Liver (tissue), 9 donors: ENCODE measurements around the gene TUBB1. TPM values are rescaled to one million over a fixed set of nuclear protein-coding genes. Genes with fewer than 3 reads are reported as not detected.
A peak's percentile ranks its signal among the peaks of the same experiment; 100 is the strongest.

Experiments used
- DNase-seq: peaks from one replicate; pipeline ENCODE4 v3.0.0-alpha.2; 2017; ENCODE audit warnings: low spot score
- H3K27ac ChIP-seq, 2 donors: one replicate each; pipeline ENCODE4 v1.7.0; 2013; ENCODE audit warnings: inconsistent platforms in 2 of 2, low read length in 2 of 2, control low read depth in 1 of 2, low read depth in 1 of 2, mild to moderate bottlenecking in 1 of 2
- H3K27me3 ChIP-seq, 4 donors: one replicate each; pipeline versions ENCODE4 v1.6.1 to v1.7.0; 2013; ENCODE audit warnings: low read length in 3 of 4, inconsistent platforms in 1 of 4, mild to moderate bottlenecking in 1 of 4, moderate library complexity in 1 of 4; ENCODE audit not compliant: control insufficient read depth in 4 of 4, insufficient read depth in 4 of 4
- H3K36me3 ChIP-seq, 4 donors: one replicate each; pipeline versions ENCODE4 v1.6.1 to v1.7.0; 2013; ENCODE audit warnings: low read length in 3 of 4, mild to moderate bottlenecking in 3 of 4, low read depth in 1 of 4, moderate library complexity in 1 of 4; ENCODE audit not compliant: control insufficient read depth in 4 of 4, insufficient read depth in 3 of 4
- H3K4me1 ChIP-seq, 4 donors: one replicate each; pipeline versions ENCODE4 v1.6.1 to v1.7.0; 2013; ENCODE audit warnings: low read length in 3 of 4, mild to moderate bottlenecking in 3 of 4, moderate library complexity in 1 of 4; ENCODE audit not compliant: control insufficient read depth in 4 of 4, insufficient read depth in 4 of 4
- H3K4me3 ChIP-seq, 3 donors: one replicate each; pipeline versions ENCODE4 v1.6.1 to v1.7.0; 2013; ENCODE audit warnings: low read length in 3 of 3, control low read depth in 1 of 3, low read depth in 1 of 3, mild to moderate bottlenecking in 1 of 3
- H3K9ac ChIP-seq, 2 donors: one replicate each; pipeline ENCODE4 v1.7.0; 2013; ENCODE audit warnings: low read length in 2 of 2, mild to moderate bottlenecking in 2 of 2, moderate library complexity in 2 of 2, control low read depth in 1 of 2, low read depth in 1 of 2
- H3K9me3 ChIP-seq, 4 donors: one replicate each; pipeline versions ENCODE4 v1.6.1 to v1.7.0; 2013; ENCODE audit warnings: low read length in 3 of 4; ENCODE audit not compliant: control insufficient read depth in 4 of 4
- ATF3 ChIP-seq: IDR thresholded peaks from 2 replicates; pipeline ENCODE4 v1.6.1; 2016; ENCODE audit warnings: antibody characterized with exemption
- EGR1 ChIP-seq, 2 donors: IDR thresholded peaks; 2 replicates each; pipeline ENCODE4 v1.6.1; 2016 to 2018; ENCODE audit warnings: antibody characterized with exemption in 2 of 2, low read depth in 2 of 2
- FOXA1 ChIP-seq: IDR thresholded peaks from 2 replicates; pipeline ENCODE4 v1.6.1; 2016; ENCODE audit warnings: antibody characterized with exemption
- FOXA2 ChIP-seq: IDR thresholded peaks from 2 replicates; pipeline ENCODE4 v1.6.1; 2016; ENCODE audit warnings: antibody characterized with exemption
- GABPA ChIP-seq, 2 donors: IDR thresholded peaks in 1 of 2; conservative IDR thresholded peaks in 1 of 2; 2 replicates each; pipeline ENCODE4 v1.6.1; 2016; ENCODE audit warnings: antibody characterized with exemption in 2 of 2, mild to moderate bottlenecking in 1 of 2, moderate library complexity in 1 of 2
- HNF4A ChIP-seq, 2 donors: conservative IDR thresholded peaks; 2 replicates each; pipeline ENCODE4 v1.6.1; 2016; ENCODE audit warnings: antibody characterized with exemption in 2 of 2, mild to moderate bottlenecking in 2 of 2
- HNF4G ChIP-seq: IDR thresholded peaks from 2 replicates; pipeline ENCODE4 v1.6.1; 2016; ENCODE audit warnings: antibody characterized with exemption
- JUND ChIP-seq, 2 donors: IDR thresholded peaks; 2 replicates each; pipeline ENCODE4 v1.6.1; 2016; ENCODE audit warnings: antibody characterized with exemption in 2 of 2
- NR2F2 ChIP-seq: IDR thresholded peaks from 2 replicates; pipeline ENCODE4 v1.6.1; 2016; ENCODE audit warnings: antibody characterized with exemption
- RAD21 ChIP-seq, 2 donors: IDR thresholded peaks; 2 replicates each; pipeline ENCODE4 v1.6.1; 2016; ENCODE audit warnings: antibody characterized with exemption in 2 of 2, mild to moderate bottlenecking in 2 of 2
- REST ChIP-seq: IDR thresholded peaks from 2 replicates; pipeline ENCODE4 v1.6.1; 2016; ENCODE audit warnings: antibody characterized with exemption, mild to moderate bottlenecking
- RXRA ChIP-seq, 2 donors: IDR thresholded peaks; 2 replicates each; pipeline ENCODE4 v1.6.1; 2017 to 2018; ENCODE audit warnings: antibody characterized with exemption in 2 of 2, mild to moderate bottlenecking in 1 of 2
- SP1 ChIP-seq: IDR thresholded peaks from 2 replicates; pipeline ENCODE4 v1.6.1; 2018; ENCODE audit warnings: antibody characterized with exemption, mild to moderate bottlenecking
- TAF1 ChIP-seq: conservative IDR thresholded peaks from 2 replicates; pipeline ENCODE4 v1.6.1; 2016; ENCODE audit warnings: antibody characterized with exemption, mild to moderate bottlenecking
- YY1 ChIP-seq: IDR thresholded peaks from 2 replicates; pipeline ENCODE4 v1.6.1; 2016; ENCODE audit warnings: antibody characterized with exemption, mild to moderate bottlenecking
- ZBTB33 ChIP-seq: IDR thresholded peaks from 2 replicates; pipeline ENCODE4 v1.6.1; 2016; ENCODE audit warnings: antibody characterized with exemption
- WGBS: extraction: QIAGEN DNeasy Blood & Tissue Kit; methylation state at CpG from one replicate; pipeline ENCODE4 v1.1.7; 2013; 5-methylcytosine and 5-hydroxymethylcytosine counted together
- polyA plus RNA-seq, 2 donors: library from polyadenylated mRNA; stranded (reverse) in 1 of 2; unstranded in 1 of 2; fragments of 200-250 nt in 1 of 2; fragments of >200 nt in 1 of 2; fragmentation: Nextera tagmentation in 1 of 2; extraction: Ambion mirVana in 1 of 2; gene quantifications; one replicate each; pipeline versions ENCODE4 v1.2.1 to v1.2.3, GENCODE V29; 2013 to 2015
- total RNA-seq, 2 donors: library from RNA; depleted of rRNA; stranded (reverse); fragments of >200 nt; gene quantifications; one replicate each; pipeline ENCODE4 v1.2.3, GENCODE V29; 2014
- TF ChIP-seq, protein P1 (sequence below): fragments of 150-350 bp; IDR thresholded peaks from 2 replicates; pipeline ENCODE4 v1.5.1; 2017; ENCODE audit warnings: improper control_type of control experiment, low read depth, low read length; ENCODE audit not compliant: missing input control
- donor health status: healthy.
- donor health status: healthy.
- donor health status: healthy.
- donor health status: healthy.
- donor health status: healthy.

The TUBB1 gene
- total and polyA plus RNA-seq, 4 donors, result 0.17 to 59.5 (median 0.24) TPM

DNA sequence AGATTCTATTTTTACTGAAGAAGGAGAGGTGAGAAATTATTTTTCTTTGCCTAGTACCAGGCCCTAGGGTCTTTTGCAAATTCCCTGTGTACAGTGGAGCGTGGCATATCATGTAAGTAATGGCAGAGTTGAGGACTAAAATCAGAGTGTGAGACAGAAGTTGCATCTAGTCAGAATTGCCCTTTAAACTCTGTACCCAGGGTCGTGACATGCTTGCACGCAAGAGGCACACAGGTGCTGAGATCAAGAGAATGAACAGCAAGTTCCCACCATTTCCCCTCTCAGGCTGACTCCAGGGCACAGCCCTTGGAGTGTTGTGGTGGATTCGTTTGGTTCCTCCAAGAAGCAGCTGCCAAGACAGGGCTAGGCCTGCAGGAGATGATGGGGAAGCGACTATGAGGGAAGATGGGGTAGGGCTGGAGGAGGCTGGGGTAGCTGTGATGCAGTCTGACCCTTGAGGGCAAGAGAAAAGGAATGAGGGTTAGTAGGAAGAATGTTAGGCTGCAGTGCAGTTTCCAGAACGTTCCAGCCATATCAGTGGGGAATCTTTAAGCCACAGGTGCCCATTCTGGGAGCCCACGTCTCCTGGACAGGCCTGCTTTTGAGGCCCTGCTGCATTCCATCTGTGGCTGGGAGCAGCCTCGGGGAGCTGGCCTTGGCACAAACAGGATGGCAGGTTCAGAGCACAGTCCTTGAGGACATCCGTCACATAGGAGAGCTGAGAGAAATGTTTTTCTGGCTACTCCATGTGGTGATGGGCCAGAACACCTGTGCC is 31.3 kb upstream of the TUBB1 start:
- WGBS, result 76% methylated on average over 9 of the region's 9 CpGs
- Histone ChIP-seq H3K36me3 (peaks cover 5 to 35% (median 22%) of the 10 kb centered on the region in 4 donors), H3K27ac (peak overlapping the region in 1 of 2 donors; percentile 9), H3K27me3 (no peaks in the 10 kb centered on the region), H3K4me1 (peaks cover 9 to 48% (median 30%) of the 10 kb centered on the region in 4 donors), H3K9ac (no peak overlapping the region), H3K9me3 (no peaks in the 10 kb centered on the region), H3K4me3 (no peak overlapping the region)
- TF ChIP-seq TAF1 (no peak), RXRA (IDR thresholded peaks at IDR 0.05) (peak; percentile 29 to 42), SP1 (peak; percentile 48), RAD21 (IDR thresholded peaks at IDR 0.05) (no peak), HNF4A (conservative IDR thresholded peaks at IDR 0.05) (peak; percentile 79 to 86), ATF3 (no peak), HNF4G (peak; percentile 17)
- peak; percentile 30 for DNase-seq

DNA sequence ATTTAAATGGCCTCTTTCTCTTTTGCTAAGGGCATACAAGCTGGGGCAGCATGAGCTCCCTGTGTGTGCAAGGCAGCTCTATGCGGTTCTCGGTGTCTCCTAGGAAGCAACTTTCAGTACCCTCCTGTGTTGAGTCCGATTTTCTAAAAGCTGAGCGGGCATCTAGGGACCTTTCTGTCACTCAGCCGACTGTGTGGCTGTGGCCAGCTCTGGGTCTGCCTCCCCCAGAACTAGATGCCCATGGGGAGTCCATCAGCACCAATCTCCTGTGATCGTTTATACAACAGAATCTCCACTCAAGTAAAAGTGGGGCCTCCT is 30.7 kb upstream of the TUBB1 start:
- Histone ChIP-seq H3K36me3 (peaks cover 5 to 39% (median 23%) of the 10 kb centered on the region in 4 donors), H3K4me1 (peaks cover 11 to 53% (median 35%) of the 10 kb centered on the region in 4 donors), H3K27ac (no peak overlapping the region), H3K4me3 (no peak overlapping the region), H3K27me3 (no peaks in the 10 kb centered on the region), H3K9me3 (no peaks in the 10 kb centered on the region), H3K9ac (no peak overlapping the region)
- 96% methylated on average over 6 of the region's 6 CpGs for WGBS
- peak; percentile 16 for DNase-seq
- TF ChIP-seq RXRA (IDR thresholded peaks at IDR 0.05) (no peak), GABPA (IDR thresholded peaks at IDR 0.05 in 1 of 2, conservative IDR thresholded peaks at IDR 0.05 in 1 of 2) (no peak), ZBTB33 (no peak), ATF3 (no peak), FOXA1 (no peak), HNF4G (no peak), HNF4A (conservative IDR thresholded peaks at IDR 0.05) (no peak), YY1 (no peak), NR2F2 (no peak)

DNA sequence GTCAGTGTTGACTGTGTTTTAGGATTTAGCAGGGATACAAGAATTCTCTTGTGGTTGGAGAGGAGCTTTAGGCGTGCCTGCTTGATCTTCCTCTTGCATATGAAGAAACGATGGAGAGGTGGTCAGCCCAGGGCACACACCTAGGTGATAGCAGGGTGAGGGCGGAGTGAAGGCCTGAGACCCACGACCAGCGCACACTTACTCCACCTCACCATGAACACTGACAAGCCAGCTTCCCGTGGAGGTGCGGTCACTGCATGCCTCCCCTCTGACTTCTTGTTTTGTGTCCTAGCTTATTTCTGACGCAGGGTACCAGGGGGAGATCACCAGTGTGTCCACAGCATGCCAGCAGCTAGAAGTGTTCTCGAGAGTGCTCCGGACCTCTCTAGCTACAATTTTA is 30.0 kb upstream of the TUBB1 start:
- H3K4me1 ChIP-seq, result peaks cover 11 to 52% (median 35%) of the 10 kb centered on the region in 4 donors
- H3K4me3 ChIP-seq, result no peak overlapping the region
- DNase-seq, result peak; percentile 26
- no peaks in the 10 kb centered on the region for H3K9me3 ChIP-seq
- peaks cover 5 to 39% (median 24%) of the 10 kb centered on the region in 4 donors for H3K36me3 ChIP-seq
- no peak overlapping the region for H3K27ac ChIP-seq
- H3K9ac ChIP-seq, result no peak overlapping the region
- WGBS, result 95% methylated on average over 10 of the region's 10 CpGs
- H3K27me3 ChIP-seq, result no peaks in the 10 kb centered on the region
- TF ChIP-seq EGR1 (IDR thresholded peaks at IDR 0.05; ENCODE audit: low read depth in 2 of 2) (no peak), GABPA (IDR thresholded peaks at IDR 0.05 in 1 of 2, conservative IDR thresholded peaks at IDR 0.05 in 1 of 2) (no peak), TAF1 (no peak), YY1 (no peak), JUND (IDR thresholded peaks at IDR 0.05) (no peak), FOXA2 (no peak), ZBTB33 (no peak), SP1 (no peak), REST (no peak)
- TF ChIP-seq, protein P1, sequence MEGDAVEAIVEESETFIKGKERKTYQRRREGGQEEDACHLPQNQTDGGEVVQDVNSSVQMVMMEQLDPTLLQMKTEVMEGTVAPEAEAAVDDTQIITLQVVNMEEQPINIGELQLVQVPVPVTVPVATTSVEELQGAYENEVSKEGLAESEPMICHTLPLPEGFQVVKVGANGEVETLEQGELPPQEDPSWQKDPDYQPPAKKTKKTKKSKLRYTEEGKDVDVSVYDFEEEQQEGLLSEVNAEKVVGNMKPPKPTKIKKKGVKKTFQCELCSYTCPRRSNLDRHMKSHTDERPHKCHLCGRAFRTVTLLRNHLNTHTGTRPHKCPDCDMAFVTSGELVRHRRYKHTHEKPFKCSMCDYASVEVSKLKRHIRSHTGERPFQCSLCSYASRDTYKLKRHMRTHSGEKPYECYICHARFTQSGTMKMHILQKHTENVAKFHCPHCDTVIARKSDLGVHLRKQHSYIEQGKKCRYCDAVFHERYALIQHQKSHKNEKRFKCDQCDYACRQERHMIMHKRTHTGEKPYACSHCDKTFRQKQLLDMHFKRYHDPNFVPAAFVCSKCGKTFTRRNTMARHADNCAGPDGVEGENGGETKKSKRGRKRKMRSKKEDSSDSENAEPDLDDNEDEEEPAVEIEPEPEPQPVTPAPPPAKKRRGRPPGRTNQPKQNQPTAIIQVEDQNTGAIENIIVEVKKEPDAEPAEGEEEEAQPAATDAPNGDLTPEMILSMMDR, result no peak
